Panc1 (cell line): ENCODE results near the gene FBXW8. TPM values are rescaled to one million over a fixed set of nuclear protein-coding genes. Genes with fewer than 3 reads are reported as not detected.

Source experiments
- ATAC-seq: fragments of 200-7000 bp; cut with Tn5 transposase; 2 replicates; pipeline ENCODE4 v1.9.1; 2020; ENCODE audit warnings: mild to moderate bottlenecking, moderate library complexity
- BruUV-seq: library from RNA; stranded (reverse); fragments of 400-500 nt; replicated peaks from 2 replicates; lab custom pipeline; 2021; lab: Mats Ljungman, UMichigan
- CTCF ChIA-PET: fragments of 300-600 bp; sonication (Branson Sonifier 250); formaldehyde crosslinking; loops from one replicate; lab custom pipeline; 2022; ENCODE audit warnings: antibody characterized with exemption; lab: Charles Lee
- POLR2A ChIA-PET: fragments of 300-600 bp; sonication (Branson Sonifier 250); formaldehyde crosslinking; loops from one replicate; lab custom pipeline; 2022; ENCODE audit warnings: antibody characterized with exemption; lab: Charles Lee
- DNase-seq: peaks from one replicate; pipeline ENCODE4 v3.0.0-alpha.2; 2010; ENCODE audit warnings: low read depth, low spot score
- H3K27ac ChIP-seq: 2 replicates; pipeline ENCODE4 v1.5.1; 2011; ENCODE audit warnings: mild to moderate bottlenecking, low read length, inconsistent platforms
- H3K27me3 ChIP-seq: fragments of 200-500 bp; sonication (Bioruptor generic); 2 replicates; pipeline ENCODE4 v1.6.0; 2014; ENCODE audit warnings: low read length, inconsistent platforms; ENCODE audit not compliant: control insufficient read depth, insufficient read depth
- H3K36me3 ChIP-seq: fragments of 200-500 bp; sonication (Bioruptor generic); 2 replicates; pipeline ENCODE4 v1.5.1; 2014; ENCODE audit warnings: inconsistent platforms, mild to moderate bottlenecking, low read length, moderate library complexity; ENCODE audit not compliant: control insufficient read depth, insufficient read depth
- H3K4me1 ChIP-seq: 2 replicates; pipeline ENCODE4 v1.5.1; 2011; ENCODE audit warnings: inconsistent platforms, mild to moderate bottlenecking, low read length, moderate library complexity; ENCODE audit not compliant: control insufficient read depth, insufficient read depth
- H3K4me3 ChIP-seq, 2 experiments: 2 replicates each; pipeline ENCODE4 v1.5.1; 2011 to 2012; ENCODE audit warnings: low read depth in 2 of 2, low read length in 2 of 2, mild to moderate bottlenecking in 2 of 2, inconsistent platforms in 1 of 2, moderate library complexity in 1 of 2
- H3K9me3 ChIP-seq: fragments of 200-500 bp; sonication (Bioruptor generic); 2 replicates; pipeline ENCODE4 v1.5.1; 2014; ENCODE audit warnings: low read depth, mild to moderate bottlenecking, inconsistent platforms, low read length, moderate library complexity; ENCODE audit not compliant: control insufficient read depth, insufficient read depth
- CTCF ChIP-seq: fragments of 450-650 bp; IDR thresholded peaks from 2 replicates; pipeline ENCODE4 v1.5.1; 2017; ENCODE audit warnings: mild to moderate bottlenecking
- POLR2AphosphoS5 ChIP-seq: IDR thresholded peaks from 2 replicates; pipeline ENCODE4 v1.6.1; 2012; ENCODE audit warnings: mild to moderate bottlenecking, low read depth, low read length, moderate library complexity
- REST ChIP-seq, 2 experiments: IDR thresholded peaks; 2 replicates each; pipeline ENCODE4 v1.6.1; 2011 to 2012; ENCODE audit warnings: low read depth in 2 of 2, control low read depth in 1 of 2, low read length in 1 of 2, mild to moderate bottlenecking in 1 of 2, moderate library complexity in 1 of 2; ENCODE audit not compliant: insufficient read depth in 1 of 2
- SIN3A ChIP-seq: IDR thresholded peaks from 2 replicates; pipeline ENCODE4 v1.6.1; 2012; ENCODE audit warnings: low read depth, mild to moderate bottlenecking, low read length, moderate library complexity, borderline replicate concordance; ENCODE audit not compliant: insufficient read depth
- TCF7L2 ChIP-seq: IDR thresholded peaks from 2 replicates; pipeline ENCODE4 v1.6.1; 2011; ENCODE audit warnings: mild to moderate bottlenecking, low read depth, low read length, inconsistent platforms
- in situ Hi-C: cut with HindIII; loops from 2 replicates; pipeline ENCODE4 v1.10.0; 2016; ENCODE audit warnings: low sequenced_read_pairs, low pct_unique_long_range_greater_than_20kb
- intact Hi-C: fragments of 100-400 bp; cut with micrococcal nuclease; formaldehyde crosslinking; loops from one replicate; pipeline ENCODE4 v1.10.0; 2022; ENCODE audit not compliant: unreplicated experiment
- total RNA-seq: library from RNA; stranded (reverse); gene quantifications from one replicate; pipeline ENCODE4 v1.2.1, GENCODE V29; 2021; ENCODE audit not compliant: unreplicated experiment

The FBXW8 gene
- total RNA-seq, 1 experiment from 2014 or later = 18.0 TPM

- in situ Hi-C loops = no loop called here
- CTCF ChIA-PET = no interaction called here
- intact Hi-C loops = loop anchor here (10.0 kb wide), 1 partner anchor 323 kb away; no protein-coding TSS in a partner anchor
Observed at GRCh38 chr12:117027251-117028086, 116.7 kb downstream of the FBXW8 start.

DNA sequence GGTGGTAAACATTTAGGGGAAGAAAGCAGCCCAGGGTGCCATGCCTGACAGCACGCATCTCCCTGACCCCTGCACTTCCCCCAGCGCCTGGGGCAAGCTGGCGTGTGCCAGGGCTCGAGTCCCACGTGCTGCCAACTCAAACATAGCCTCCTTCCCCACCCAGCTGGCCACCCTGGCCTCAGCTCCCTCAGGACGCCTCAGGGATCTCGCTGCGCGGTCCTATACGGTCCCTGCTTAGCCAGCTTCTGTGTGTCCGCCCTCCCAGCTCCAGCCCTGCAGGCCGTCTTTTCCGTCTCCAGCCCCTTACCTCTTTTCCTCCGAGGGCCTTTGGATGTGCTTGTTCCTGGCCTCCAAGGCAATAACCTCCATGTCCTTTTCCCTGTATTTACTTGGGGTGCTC is 117.5 kb downstream of the FBXW8 start:
- Histone ChIP-seq H3K36me3 (no peaks in the 10 kb centered on the region), H3K4me1 (no peaks in the 10 kb centered on the region), H3K27me3 (no peaks in the 10 kb centered on the region), H3K9me3 (no peaks in the 10 kb centered on the region), H3K27ac (no peak overlapping the region), H3K4me3 (no peak overlapping the region)
- no peak for ATAC-seq
- CTCF ChIA-PET = no interaction called here
- in situ Hi-C loops (no loop called here), intact Hi-C loops (loop anchor here (10.0 kb wide), 1 partner anchor 323 kb away; no protein-coding TSS in a partner anchor)
- POLR2A ChIA-PET = no interaction called here
- BruUV-seq = no TSS peak
- TF ChIP-seq SIN3A (no peak), TCF7L2 (no peak), CTCF (no peak), REST (IDR thresholded peaks at IDR 0.05; ENCODE audit: insufficient read depth in 1 of 2, low read depth in 2 of 2, low read length in 1 of 2) (no peak), POLR2AphosphoS5 (no peak)
- DNase-seq = no peak

More at GRCh38 chr12:117027251-117028086, 116.7 kb downstream of the FBXW8 start:
- Histone ChIP-seq H3K27me3 (no peaks in the 10 kb centered on the region), H3K4me1 (no peaks in the 10 kb centered on the region), H3K36me3 (no peaks in the 10 kb centered on the region), H3K9me3 (no peaks in the 10 kb centered on the region), H3K4me3 (no peak overlapping the region), H3K27ac (no peak overlapping the region)
- ATAC-seq (no peak), DNase-seq (no peak)
- POLR2A ChIA-PET = no interaction called here
- TF ChIP-seq SIN3A (no peak), CTCF (no peak), POLR2AphosphoS5 (no peak), REST (IDR thresholded peaks at IDR 0.05; ENCODE audit: insufficient read depth in 1 of 2, low read depth in 2 of 2, low read length in 1 of 2) (no peak), TCF7L2 (no peak)
- BruUV-seq = no TSS peak
